Type B pancreatic cell (in vitro differentiated cells): Measurements from ENCODE around the gene POU2F1. TPM values are rescaled to one million over a fixed set of nuclear protein-coding genes. Genes with fewer than 3 reads are reported as not detected.

Experiments
- DNase-seq: peaks from one replicate; pipeline ENCODE4 v3.0.0; 2021; ENCODE audit warnings: mixed read lengths; ENCODE audit not compliant: unreplicated experiment; ENCODE audit errors: extremely low spot score
- H3K27ac Mint-ChIP-seq: 2 replicates; pipeline ENCODE4 v1.8.0; 2021; ENCODE audit warnings: mild to moderate bottlenecking, mixed read lengths
- H3K27me3 Mint-ChIP-seq: 2 replicates; pipeline ENCODE4 v1.8.0; 2021; ENCODE audit warnings: mixed read lengths
- H3K36me3 Mint-ChIP-seq: 2 replicates; pipeline ENCODE4 v1.8.0; 2021; ENCODE audit warnings: mixed read lengths
- H3K4me1 Mint-ChIP-seq: one replicate; pipeline ENCODE4 v1.8.0; 2021; ENCODE audit warnings: mixed read lengths; ENCODE audit not compliant: unreplicated experiment
- H3K4me3 Mint-ChIP-seq: 2 replicates; pipeline ENCODE4 v1.8.0; 2021; ENCODE audit warnings: mild to moderate bottlenecking, mixed read lengths
- H3K9me3 Mint-ChIP-seq: 2 replicates; pipeline ENCODE4 v1.8.0; 2021; ENCODE audit warnings: mixed read lengths
- total RNA-seq: library from RNA; stranded (reverse); gene quantifications from 2 replicates; pipeline ENCODE4 v1.2.1, GENCODE V29; 2021; ENCODE audit warnings: low replicate concordance
- TF ChIP-seq, protein P1 (sequence below): fragments of 200-600 bp; sonication (generic); conservative IDR thresholded peaks from 2 replicates; pipeline ENCODE4 v1.5.0; 2021; ENCODE audit warnings: antibody characterized with exemption, mild to moderate bottlenecking

Gene POU2F1
- total RNA-seq, 1 donor from 2014 or later, result 24.2 TPM

- Mint-ChIP-seq H3K36me3 (no peaks in the 10 kb centered on the region), H3K4me1 (peaks cover 5% of the 10 kb centered on the region), H3K27me3 (peaks cover 10% of the 10 kb centered on the region), H3K27ac (peak overlapping the region; percentile 27), H3K9me3 (peaks cover 5% of the 10 kb centered on the region), H3K4me3 (no peak overlapping the region)
- TF ChIP-seq, protein P1, sequence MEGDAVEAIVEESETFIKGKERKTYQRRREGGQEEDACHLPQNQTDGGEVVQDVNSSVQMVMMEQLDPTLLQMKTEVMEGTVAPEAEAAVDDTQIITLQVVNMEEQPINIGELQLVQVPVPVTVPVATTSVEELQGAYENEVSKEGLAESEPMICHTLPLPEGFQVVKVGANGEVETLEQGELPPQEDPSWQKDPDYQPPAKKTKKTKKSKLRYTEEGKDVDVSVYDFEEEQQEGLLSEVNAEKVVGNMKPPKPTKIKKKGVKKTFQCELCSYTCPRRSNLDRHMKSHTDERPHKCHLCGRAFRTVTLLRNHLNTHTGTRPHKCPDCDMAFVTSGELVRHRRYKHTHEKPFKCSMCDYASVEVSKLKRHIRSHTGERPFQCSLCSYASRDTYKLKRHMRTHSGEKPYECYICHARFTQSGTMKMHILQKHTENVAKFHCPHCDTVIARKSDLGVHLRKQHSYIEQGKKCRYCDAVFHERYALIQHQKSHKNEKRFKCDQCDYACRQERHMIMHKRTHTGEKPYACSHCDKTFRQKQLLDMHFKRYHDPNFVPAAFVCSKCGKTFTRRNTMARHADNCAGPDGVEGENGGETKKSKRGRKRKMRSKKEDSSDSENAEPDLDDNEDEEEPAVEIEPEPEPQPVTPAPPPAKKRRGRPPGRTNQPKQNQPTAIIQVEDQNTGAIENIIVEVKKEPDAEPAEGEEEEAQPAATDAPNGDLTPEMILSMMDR, result no peak
- no peak for DNase-seq
Measured at GRCh38 chr1:167473761-167474160, 253.1 kb downstream of the POU2F1 start.

GRCh38 chr1:167474191-167474641 is 253.5 kb downstream of the POU2F1 start:
- DNase-seq, result no peak
- Mint-ChIP-seq H3K27ac (peak overlapping the region; percentile 27), H3K4me3 (no peak overlapping the region), H3K9me3 (peaks cover 5% of the 10 kb centered on the region), H3K27me3 (peaks cover 10% of the 10 kb centered on the region), H3K36me3 (no peaks in the 10 kb centered on the region), H3K4me1 (peaks cover 5% of the 10 kb centered on the region)
- TF ChIP-seq, protein P1, result no peak

DNA sequence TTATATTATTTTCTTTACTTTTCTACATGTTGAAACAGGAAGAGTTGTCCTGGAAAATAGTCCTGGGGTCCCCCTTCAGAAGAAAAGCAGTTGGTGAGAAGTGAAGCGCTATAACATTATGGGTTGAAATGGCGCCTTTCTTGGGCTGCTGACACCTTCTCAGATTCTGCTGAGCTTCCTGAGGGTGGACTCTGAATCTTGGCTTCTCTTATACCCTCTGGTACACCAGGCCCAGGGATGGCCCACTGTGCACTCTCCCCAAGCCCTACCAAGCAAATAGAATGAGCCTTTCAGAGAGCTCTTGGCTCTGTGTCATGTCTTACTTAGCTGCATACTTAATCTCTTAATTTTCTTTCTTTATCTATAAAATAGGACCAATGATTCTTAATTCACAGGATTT is 255.4 kb downstream of the POU2F1 start:
- no peak overlapping the region for H3K27ac Mint-ChIP-seq

More for the DNA sequence above, 255.4 kb downstream of the POU2F1 start:
- H3K4me3 Mint-ChIP-seq, result no peak overlapping the region
- H3K9me3 Mint-ChIP-seq, result peaks cover 5% of the 10 kb centered on the region
- TF ChIP-seq, protein P1, result no peak
- peaks cover 10% of the 10 kb centered on the region for H3K27me3 Mint-ChIP-seq
- H3K4me1 Mint-ChIP-seq, result peaks cover 5% of the 10 kb centered on the region
- H3K36me3 Mint-ChIP-seq, result no peaks in the 10 kb centered on the region
- no peak for DNase-seq

Other genes starting within 250 kb of the POU2F1 start
- gene ILDR2, start 245.3 kb upstream of the POU2F1 start, total RNA-seq, result 0.24 and 48.7 TPM in 2 replicates
- 0.41 TPM in 1 of 2 replicates, not detected in the other for gene MAEL, start 231.6 kb upstream of the POU2F1 start, total RNA-seq
- gene GPA33, start 130.5 kb upstream of the POU2F1 start, total RNA-seq, result 0.68 and 1.4 TPM in 2 replicates
- not detected in 2 replicates for gene STYXL2, start 126.8 kb upstream of the POU2F1 start, total RNA-seq